ENCODE measurements around the gene PARP3. TPM values are rescaled to one million over a fixed set of nuclear protein-coding genes. Genes with fewer than 3 reads are reported as not detected.

Gene PARP3
- total RNA-seq, 1 donor from 2014 or later, result 4.8 TPM

GRCh38 chr3:51908026-51908425, 34.1 kb upstream of the PARP3 start:
- Histone ChIP-seq H3K27me3 (ENCODE audit: insufficient read depth, low read length) (no peaks in the 10 kb centered on the region), H3K27ac (ENCODE audit: low read depth, low read length) (no peak overlapping the region), H3K36me3 (ENCODE audit: insufficient read depth, low read length) (no peaks in the 10 kb centered on the region), H2AFZ (ENCODE audit: low read depth, low read length) (no peak overlapping the region), H4K20me1 (ENCODE audit: insufficient read depth, low read length) (no peaks in the 10 kb centered on the region), H3K4me2 (ENCODE audit: low read length) (no peak overlapping the region), H3K4me3 (ENCODE audit: insufficient read depth, low read depth, low read length) (no peak overlapping the region), H3K4me1 (ENCODE audit: insufficient read depth, low read length) (no peaks in the 10 kb centered on the region), H3K9me3 (ENCODE audit: insufficient read depth, low read depth, low read length) (no peaks in the 10 kb centered on the region), H3K79me2 (ENCODE audit: insufficient read depth, low read length) (no peaks in the 10 kb centered on the region), H3K9ac (ENCODE audit: low read length) (no peak overlapping the region)
- Mint-ChIP-seq H3K4me3 (ENCODE audit: unreplicated experiment) (no peak overlapping the region), H3K9me3 (ENCODE audit: unreplicated experiment) (peaks cover 26% of the 10 kb centered on the region), H3K36me3 (ENCODE audit: low read depth, unreplicated experiment) (peaks cover 8% of the 10 kb centered on the region), H3K27ac (ENCODE audit: unreplicated experiment) (no peak overlapping the region), H3K27me3 (ENCODE audit: low read depth, unreplicated experiment) (no peaks in the 10 kb centered on the region), H3K4me1 (ENCODE audit: low read depth, unreplicated experiment) (no peaks in the 10 kb centered on the region)
- FAIRE-seq (no peak), DNase-seq (ENCODE audit: low read depth) (no peak)
- TF ChIP-seq CTCF (IDR thresholded peaks at IDR 0.05; ENCODE audit: insufficient read depth, low read depth, low read length) (no peak), EZH2 (IDR thresholded peaks at IDR 0.05; ENCODE audit: insufficient read depth, low read length) (no peak)

- Histone ChIP-seq H2AFZ (ENCODE audit: low read depth, low read length) (no peak overlapping the region), H3K27ac (ENCODE audit: low read depth, low read length) (no peak overlapping the region), H3K4me1 (ENCODE audit: insufficient read depth, low read length) (no peaks in the 10 kb centered on the region), H3K4me2 (ENCODE audit: low read length) (no peak overlapping the region), H3K4me3 (ENCODE audit: insufficient read depth, low read depth, low read length) (no peak overlapping the region), H4K20me1 (ENCODE audit: insufficient read depth, low read length) (no peaks in the 10 kb centered on the region), H3K27me3 (ENCODE audit: insufficient read depth, low read length) (no peaks in the 10 kb centered on the region), H3K9ac (ENCODE audit: low read length) (no peak overlapping the region), H3K36me3 (ENCODE audit: insufficient read depth, low read length) (no peaks in the 10 kb centered on the region), H3K9me3 (ENCODE audit: insufficient read depth, low read depth, low read length) (no peaks in the 10 kb centered on the region), H3K79me2 (ENCODE audit: insufficient read depth, low read length) (no peaks in the 10 kb centered on the region)
- no peaks in the 10 kb centered on the region for H3K27me3 Mint-ChIP-seq (ENCODE audit: low read depth, unreplicated experiment)
- DNase-seq (ENCODE audit: low read depth) (no peak), FAIRE-seq (no peak)
- no peak overlapping the region for H3K27ac Mint-ChIP-seq (ENCODE audit: unreplicated experiment)
- no peaks in the 10 kb centered on the region for H3K4me1 Mint-ChIP-seq (ENCODE audit: low read depth, unreplicated experiment)
- no peak for TF ChIP-seq EZH2 (IDR thresholded peaks at IDR 0.05; ENCODE audit: insufficient read depth, low read length)
- TF ChIP-seq CTCF (IDR thresholded peaks at IDR 0.05; ENCODE audit: insufficient read depth, low read depth, low read length), result no peak
- H3K36me3 Mint-ChIP-seq (ENCODE audit: low read depth, unreplicated experiment), result no peaks in the 10 kb centered on the region
- H3K9me3 Mint-ChIP-seq (ENCODE audit: unreplicated experiment), result no peaks in the 10 kb centered on the region
- no peak overlapping the region for H3K4me3 Mint-ChIP-seq (ENCODE audit: unreplicated experiment)
Observed at GRCh38 chr3:51916418-51916817, 25.7 kb upstream of the PARP3 start.

DNA sequence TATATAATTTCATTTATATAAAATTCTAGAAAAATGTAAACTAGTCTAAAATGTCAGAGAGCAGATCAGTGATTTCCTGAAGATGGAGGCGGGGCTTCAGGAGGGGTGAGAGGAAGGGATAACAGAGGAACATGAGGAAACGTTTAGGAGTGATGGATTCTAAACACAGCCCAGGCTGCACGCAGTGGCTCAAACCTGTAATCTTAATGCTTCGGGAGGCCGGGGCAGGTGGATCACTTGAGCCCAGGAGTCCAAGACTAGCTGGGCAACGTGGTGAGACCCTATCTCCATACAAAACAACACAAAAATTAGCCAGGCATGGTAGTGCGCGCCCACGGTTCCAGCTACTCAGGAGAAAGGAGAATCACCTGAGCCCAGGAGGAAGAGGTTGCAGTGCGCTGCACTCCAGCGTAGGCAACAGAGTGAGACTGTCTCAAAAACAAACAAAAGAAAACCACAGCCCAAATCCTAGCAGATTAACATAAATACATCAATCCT, 21.0 kb upstream of the PARP3 start:
- TF ChIP-seq EZH2 (IDR thresholded peaks at IDR 0.05; ENCODE audit: insufficient read depth, low read length) (no peak), CTCF (IDR thresholded peaks at IDR 0.05; ENCODE audit: insufficient read depth, low read depth, low read length) (no peak)

More for the DNA sequence above, 21.0 kb upstream of the PARP3 start:
- Histone ChIP-seq H3K9ac (ENCODE audit: low read length) (no peak overlapping the region), H3K27ac (ENCODE audit: low read depth, low read length) (no peak overlapping the region), H2AFZ (ENCODE audit: low read depth, low read length) (no peak overlapping the region), H4K20me1 (ENCODE audit: insufficient read depth, low read length) (no peaks in the 10 kb centered on the region), H3K9me3 (ENCODE audit: insufficient read depth, low read depth, low read length) (no peaks in the 10 kb centered on the region), H3K4me3 (ENCODE audit: insufficient read depth, low read depth, low read length) (no peak overlapping the region), H3K4me1 (ENCODE audit: insufficient read depth, low read length) (no peaks in the 10 kb centered on the region), H3K36me3 (ENCODE audit: insufficient read depth, low read length) (no peaks in the 10 kb centered on the region), H3K27me3 (ENCODE audit: insufficient read depth, low read length) (no peaks in the 10 kb centered on the region), H3K4me2 (ENCODE audit: low read length) (no peak overlapping the region), H3K79me2 (ENCODE audit: insufficient read depth, low read length) (no peaks in the 10 kb centered on the region)
- H3K4me1 Mint-ChIP-seq (ENCODE audit: low read depth, unreplicated experiment), result no peaks in the 10 kb centered on the region
- no peaks in the 10 kb centered on the region for H3K36me3 Mint-ChIP-seq (ENCODE audit: low read depth, unreplicated experiment)
- no peak for DNase-seq (ENCODE audit: low read depth)
- no peaks in the 10 kb centered on the region for H3K9me3 Mint-ChIP-seq (ENCODE audit: unreplicated experiment)
- H3K27me3 Mint-ChIP-seq (ENCODE audit: low read depth, unreplicated experiment), result no peaks in the 10 kb centered on the region
- H3K4me3 Mint-ChIP-seq (ENCODE audit: unreplicated experiment), result no peak overlapping the region
- FAIRE-seq, result no peak
- no peak overlapping the region for H3K27ac Mint-ChIP-seq (ENCODE audit: unreplicated experiment)

Data from astrocyte (in vitro differentiated cells and primary cell).